OCI-LY7 (cell line): ENCODE measurements around the gene BAG2. TPM values are rescaled to one million over a fixed set of nuclear protein-coding genes. Genes with fewer than 3 reads are reported as not detected.

Experiments used
- BruUV-seq: library from RNA; stranded (reverse); fragments of 400-500 nt; replicated peaks from 2 replicates; lab custom pipeline; 2021; lab: Mats Ljungman, UMichigan
- CTCF ChIA-PET: fragments of 300-600 bp; sonication (Branson Sonifier 250); formaldehyde crosslinking; loops from one replicate; lab custom pipeline; 2022; ENCODE audit warnings: antibody characterized with exemption; ENCODE audit not compliant: unreplicated experiment; lab: Charles Lee
- POLR2A ChIA-PET: fragments of 300-600 bp; sonication (Branson Sonifier 250); formaldehyde crosslinking; loops from one replicate; lab custom pipeline; 2022; ENCODE audit warnings: antibody characterized with exemption; lab: Charles Lee
- DNase-seq: peaks from one replicate; pipeline ENCODE4 v3.0.0-alpha.2; 2015; ENCODE audit warnings: low spot score
- H2AFZ ChIP-seq: fragments of 200-600 bp; sonication (generic), shearing (Covaris generic); 2 replicates; pipeline ENCODE4 v1.6.1; 2014; ENCODE audit warnings: mild to moderate bottlenecking, antibody characterized with exemption, low read length, moderate library complexity
- H3K27ac ChIP-seq: fragments of 200-600 bp; sonication (generic); 2 replicates; pipeline ENCODE4 v1.5.1; 2014; ENCODE audit warnings: mixed run types, low read depth, mild to moderate bottlenecking, moderate library complexity, low read length, inconsistent platforms; ENCODE audit not compliant: poor library complexity, severe bottlenecking
- H3K36me3 ChIP-seq: fragments of 200-600 bp; sonication (generic); 2 replicates; pipeline ENCODE4 v1.6.1; 2014; ENCODE audit warnings: mild to moderate bottlenecking, antibody characterized with exemption, low read length, moderate library complexity, mixed read lengths; ENCODE audit not compliant: insufficient read depth
- H3K4me1 ChIP-seq: fragments of 200-600 bp; sonication (generic); 2 replicates; pipeline ENCODE4 v1.5.1; 2014; ENCODE audit warnings: mild to moderate bottlenecking, low read length; ENCODE audit not compliant: insufficient read depth, poor library complexity, severe bottlenecking
- H3K4me2 ChIP-seq: fragments of 200-600 bp; sonication (generic); 2 replicates; pipeline ENCODE4 v1.6.1; 2014; ENCODE audit warnings: mild to moderate bottlenecking, low read length
- H3K4me3 ChIP-seq: fragments of 200-600 bp; sonication (generic); 2 replicates; pipeline ENCODE4 v1.5.1; 2014; ENCODE audit warnings: mild to moderate bottlenecking, low read depth, low read length; ENCODE audit not compliant: poor library complexity, severe bottlenecking
- H3K79me2 ChIP-seq: fragments of 200-600 bp; sonication (generic); 2 replicates; pipeline ENCODE4 v1.6.1; 2016; ENCODE audit warnings: low read depth, mild to moderate bottlenecking, low read length, moderate library complexity, mixed read lengths; ENCODE audit not compliant: insufficient read depth
- H3K9me2 ChIP-seq: fragments of 200-600 bp; sonication (generic); 2 replicates; pipeline ENCODE4 v1.6.1; 2016; ENCODE audit warnings: mild to moderate bottlenecking, low read length, mixed read lengths; ENCODE audit not compliant: insufficient read depth
- H3K9me3 ChIP-seq: fragments of 200-600 bp; sonication (generic); 2 replicates; pipeline ENCODE4 v1.6.1; 2014; ENCODE audit warnings: mild to moderate bottlenecking, mixed run types, low read length, mixed read lengths
- H4K20me1 ChIP-seq: fragments of 200-600 bp; sonication (generic); 2 replicates; pipeline ENCODE4 v1.6.1; 2014; ENCODE audit warnings: mild to moderate bottlenecking, antibody characterized with exemption, low read length, moderate library complexity, mixed read lengths; ENCODE audit not compliant: insufficient read depth
- EZH2phosphoT487 ChIP-seq: fragments of 200-600 bp; sonication (generic); IDR thresholded peaks from 2 replicates; pipeline ENCODE4 v1.6.1; 2018; ENCODE audit warnings: low read depth, borderline replicate concordance, mild to moderate bottlenecking, mixed run types, antibody characterized with exemption, low read length, moderate library complexity, mixed read lengths
- intact Hi-C: fragments of 100-400 bp; cut with micrococcal nuclease; formaldehyde crosslinking; loops from one replicate; pipeline ENCODE4 v1.10.0; 2022; ENCODE audit not compliant: unreplicated experiment
- total RNA-seq, 2 experiments: library from RNA; depleted of rRNA in 1 of 2; stranded (reverse); fragments of >200 nt in 1 of 2; shearing (Covaris generic) in 1 of 2; gene quantifications; 2 replicates each; pipeline ENCODE4 v1.2.3, GENCODE V29; 2014 to 2022
- TF ChIP-seq, protein P1 (sequence below): fragments of 200-600 bp; sonication (generic); conservative IDR thresholded peaks from 2 replicates; pipeline ENCODE4 v1.5.1; 2014; ENCODE audit warnings: mild to moderate bottlenecking, antibody characterized with exemption, low read length, moderate library complexity, mixed read lengths

Gene BAG2
- total RNA-seq, 2 experiments from 2014 or later: 7.7 to 8.7 TPM

DNA sequence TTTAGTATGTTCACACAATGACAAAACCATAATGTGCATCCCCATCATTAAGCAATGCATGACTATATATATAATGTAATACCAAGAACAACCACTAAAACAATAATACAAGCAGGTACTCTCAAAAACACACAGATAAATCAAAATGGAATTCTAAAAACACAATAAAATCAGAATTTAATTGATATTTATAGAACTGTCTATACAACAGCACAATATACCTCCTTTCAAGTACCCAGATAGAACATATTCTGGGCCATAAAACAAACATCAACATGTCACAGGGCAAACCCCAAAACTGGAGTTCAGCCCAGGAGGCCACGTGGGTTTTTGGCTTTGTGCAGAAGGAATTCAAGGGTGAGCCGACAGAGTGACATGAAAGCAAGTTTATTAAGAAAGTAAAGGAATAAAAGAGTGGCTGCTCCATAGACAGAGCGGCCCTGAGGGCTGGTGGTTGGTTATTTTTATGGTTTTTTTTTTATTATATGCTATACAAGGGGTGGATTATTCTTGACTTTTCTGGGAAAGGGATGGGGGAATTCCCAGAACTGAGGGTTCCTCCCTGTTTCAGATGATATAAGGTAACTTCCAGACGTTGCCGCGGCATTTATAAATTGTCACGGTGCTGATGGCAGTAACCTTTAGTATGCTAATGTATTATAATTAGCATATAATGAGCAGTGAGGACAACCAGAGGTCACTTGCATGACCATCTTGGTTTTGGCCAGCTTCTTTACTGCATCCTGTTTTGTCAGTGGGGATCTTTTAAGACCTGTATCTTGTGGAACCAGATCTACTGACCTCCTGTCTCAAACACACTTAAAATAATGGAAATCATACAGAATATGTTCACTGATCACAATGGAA lies 44.3 kb downstream of the BAG2 start:
- no TSS peak for BruUV-seq
- CTCF ChIA-PET: no interaction called here
- no peak overlapping the region for H3K4me2 ChIP-seq

DNA sequence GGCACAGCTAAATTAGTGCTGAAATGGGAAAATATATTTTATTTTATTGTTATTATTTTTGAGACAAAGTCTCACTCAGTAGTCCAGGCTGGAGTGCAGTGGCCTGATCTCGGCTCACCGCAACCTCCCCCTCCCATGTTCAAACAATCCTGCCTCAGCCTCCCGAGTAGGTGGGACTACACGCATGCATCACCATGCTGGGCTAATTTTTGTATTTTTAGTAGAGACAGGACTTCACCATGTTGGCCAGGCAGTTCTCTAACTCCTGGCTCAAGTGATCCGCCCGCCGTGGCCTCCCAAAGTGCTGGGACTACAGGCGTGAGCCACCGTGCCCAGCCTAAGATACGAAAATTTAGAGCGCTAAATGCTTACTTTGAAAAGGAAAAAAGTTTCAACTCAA lies 45.1 kb downstream of the BAG2 start:
- POLR2A ChIA-PET: interaction anchor here (0.6 to 0.7 kb wide), 2 partner anchors 14 to 252 kb away, joined by 3 to 7 read pairs; no protein-coding TSS in a partner anchor
- Histone ChIP-seq H2AFZ (no peak overlapping the region), H3K4me1 (peaks cover 10% of the 10 kb centered on the region), H3K79me2 (peaks cover 13% of the 10 kb centered on the region; the same call in 1 of the 2 replicates), H3K4me2 (no peak overlapping the region), H3K9me2 (no peaks in the 10 kb centered on the region), H3K4me3 (no peak overlapping the region), H4K20me1 (0 out of 2 replicates have a peak, but pooled peaks cover 8% of the 10 kb centered on the region), H3K36me3 (no peaks in the 10 kb centered on the region; the same call in 1 of the 2 replicates), H3K9me3 (0 out of 2 replicates have a peak, but pooled peaks cover 6% of the 10 kb centered on the region), H3K27ac (no peak overlapping the region)
- no peak for TF ChIP-seq EZH2phosphoT487
- TF ChIP-seq, protein P1, sequence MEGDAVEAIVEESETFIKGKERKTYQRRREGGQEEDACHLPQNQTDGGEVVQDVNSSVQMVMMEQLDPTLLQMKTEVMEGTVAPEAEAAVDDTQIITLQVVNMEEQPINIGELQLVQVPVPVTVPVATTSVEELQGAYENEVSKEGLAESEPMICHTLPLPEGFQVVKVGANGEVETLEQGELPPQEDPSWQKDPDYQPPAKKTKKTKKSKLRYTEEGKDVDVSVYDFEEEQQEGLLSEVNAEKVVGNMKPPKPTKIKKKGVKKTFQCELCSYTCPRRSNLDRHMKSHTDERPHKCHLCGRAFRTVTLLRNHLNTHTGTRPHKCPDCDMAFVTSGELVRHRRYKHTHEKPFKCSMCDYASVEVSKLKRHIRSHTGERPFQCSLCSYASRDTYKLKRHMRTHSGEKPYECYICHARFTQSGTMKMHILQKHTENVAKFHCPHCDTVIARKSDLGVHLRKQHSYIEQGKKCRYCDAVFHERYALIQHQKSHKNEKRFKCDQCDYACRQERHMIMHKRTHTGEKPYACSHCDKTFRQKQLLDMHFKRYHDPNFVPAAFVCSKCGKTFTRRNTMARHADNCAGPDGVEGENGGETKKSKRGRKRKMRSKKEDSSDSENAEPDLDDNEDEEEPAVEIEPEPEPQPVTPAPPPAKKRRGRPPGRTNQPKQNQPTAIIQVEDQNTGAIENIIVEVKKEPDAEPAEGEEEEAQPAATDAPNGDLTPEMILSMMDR: no peak
- no TSS peak for BruUV-seq
- no peak for DNase-seq
- intact Hi-C loops: no loop called here
- CTCF ChIA-PET: no interaction called here

More for the DNA sequence above, 44.3 kb downstream of the BAG2 start:
- Histone ChIP-seq H3K27ac (no peak overlapping the region), H3K4me3 (no peak overlapping the region), H3K9me2 (no peaks in the 10 kb centered on the region), H3K9me3 (0 out of 2 replicates have a peak, but pooled peaks cover 6% of the 10 kb centered on the region), H2AFZ (no peak overlapping the region), H3K36me3 (no peaks in the 10 kb centered on the region; the same call in 1 of the 2 replicates), H4K20me1 (0 out of 2 replicates have a peak, but pooled peaks cover 8% of the 10 kb centered on the region), H3K4me1 (peaks cover 10% of the 10 kb centered on the region), H3K79me2 (peaks cover 13% of the 10 kb centered on the region; the same call in 1 of the 2 replicates)
- intact Hi-C loops: no loop called here
- no peak for TF ChIP-seq EZH2phosphoT487
- TF ChIP-seq, protein P1: 0 out of 2 replicates have a peak, but pooled peaks have one; percentile 40
- DNase-seq: no peak
- POLR2A ChIA-PET: interaction anchor here (0.7 kb wide), 2 partner anchors 15 to 25 kb away, joined by 4 to 7 read pairs; no protein-coding TSS in a partner anchor
